ENCODE measurements around the gene UBTD2.

Gene UBTD2

DNA sequence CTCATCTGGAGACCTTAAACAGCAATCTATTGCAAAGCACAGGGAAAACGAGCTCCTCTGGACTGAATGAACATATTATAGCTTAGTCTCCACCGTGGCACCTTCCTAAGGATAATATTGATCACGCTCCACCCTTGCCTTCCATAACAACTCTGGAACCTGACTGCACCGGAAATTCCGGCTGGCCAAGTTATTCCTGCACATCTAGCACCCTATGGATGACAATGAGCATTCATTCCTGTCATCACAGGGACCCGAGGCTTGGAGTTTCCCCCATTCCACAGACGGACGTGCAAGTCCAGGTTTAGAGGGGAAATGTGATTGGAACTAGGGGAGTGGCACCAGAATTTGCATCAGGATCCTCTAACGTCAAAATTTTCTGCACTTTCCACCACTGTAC is 123.1 kb downstream of the UBTD2 start:
- no peak for DNase-seq (ENCODE audit: low read depth, low spot score)
- H3K27me3 ChIP-seq (ENCODE audit: control insufficient read depth, insufficient read depth, low read length): no peaks in the 10 kb centered on the region
- no peak overlapping the region for H3K27ac ChIP-seq (ENCODE audit: low read length)
- no peaks in the 10 kb centered on the region for H3K4me1 ChIP-seq (ENCODE audit: control insufficient read depth, insufficient read depth, low read length)
- no CpG with 5 or more reads among the region's 9 CpGs for WGBS (ENCODE audit: insufficient coverage, insufficient read length)
- no peak overlapping the region for H3K4me3 ChIP-seq (ENCODE audit: low read length)
- no peaks in the 10 kb centered on the region for H3K9me3 ChIP-seq (ENCODE audit: control insufficient read depth, insufficient read depth, low read length)
- no peaks in the 10 kb centered on the region for H3K36me3 ChIP-seq (ENCODE audit: control insufficient read depth, insufficient read depth, low read length)
